HFFc6 (cell line): ENCODE data around the gene DCX. TPM values are rescaled to one million over a fixed set of nuclear protein-coding genes. Genes with fewer than 3 reads are reported as not detected.

ENCODE experiments used
- DNase-seq: peaks from one replicate; pipeline ENCODE4 v3.0.0-alpha.2; 2018
- H3K27ac Mint-ChIP-seq: 2 replicates; pipeline ENCODE4 v1.8.0; 2020; ENCODE audit warnings: mild to moderate bottlenecking, mixed read lengths
- H3K27me3 Mint-ChIP-seq: 2 replicates; pipeline ENCODE4 v1.8.0; 2021; ENCODE audit warnings: mild to moderate bottlenecking, moderate library complexity, mixed read lengths; ENCODE audit not compliant: insufficient read depth
- H3K36me3 Mint-ChIP-seq: 2 replicates; pipeline ENCODE4 v1.8.0; 2021; ENCODE audit warnings: low read depth, mixed read lengths
- H3K4me1 Mint-ChIP-seq: 2 replicates; pipeline ENCODE4 v1.8.0; 2020; ENCODE audit warnings: low read depth, mixed read lengths
- H3K4me3 Mint-ChIP-seq: 2 replicates; pipeline ENCODE4 v1.8.0; 2020; ENCODE audit warnings: mild to moderate bottlenecking, moderate library complexity, mixed read lengths
- H3K9me3 Mint-ChIP-seq: 2 replicates; pipeline ENCODE4 v1.8.0; 2020; ENCODE audit warnings: mild to moderate bottlenecking, mixed read lengths
- CTCF ChIP-seq: fragments of 200-600 bp; sonication (generic); IDR thresholded peaks from 2 replicates; pipeline ENCODE4 v1.5.0; 2021; ENCODE audit warnings: antibody characterized with exemption, mild to moderate bottlenecking
- total RNA-seq, 6 experiments: library from RNA; stranded (reverse); fragmentation: NEBNext Ultra II Directional; extraction: Animal tissue kit (Norgen Biotek cat#: 25700); gene quantifications; 2 replicates in 1 of 6; 3 replicates in 5 of 6; pipeline ENCODE4 v1.2.3, GENCODE V29; 2021

The DCX gene
- total RNA-seq, 6 experiments from 2014 or later, result not detected

GRCh38 chrX:111376486-111376885 is 35.5 kb downstream of the DCX start:
- H3K36me3 Mint-ChIP-seq, result no peaks in the 10 kb centered on the region
- H3K27ac Mint-ChIP-seq, result no peak overlapping the region
- TF ChIP-seq CTCF, result no peak
- H3K9me3 Mint-ChIP-seq, result peaks cover 8% of the 10 kb centered on the region; the same call in 1 of the 2 replicates
- no peak for DNase-seq
- no peaks in the 10 kb centered on the region for H3K27me3 Mint-ChIP-seq
- H3K4me3 Mint-ChIP-seq, result no peak overlapping the region
- no peaks in the 10 kb centered on the region for H3K4me1 Mint-ChIP-seq

DNA sequence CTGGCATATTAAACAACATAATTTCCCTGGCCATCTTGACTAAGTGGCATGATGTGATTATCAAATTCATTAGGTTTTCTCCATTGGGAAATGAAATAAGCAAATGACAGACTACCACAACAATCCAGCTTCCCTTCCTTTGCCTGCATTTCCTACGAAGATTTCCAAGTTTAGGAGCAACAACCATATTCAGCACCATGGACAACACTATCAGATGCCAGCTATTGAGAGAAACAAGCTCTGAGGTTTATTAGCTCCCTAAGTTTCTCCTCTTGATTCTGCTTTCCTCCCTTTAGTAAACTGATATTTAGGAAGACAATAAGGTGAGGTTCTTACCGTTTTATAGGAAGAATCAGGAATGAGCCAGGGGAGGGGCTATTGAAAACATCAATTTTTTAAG is 36.2 kb downstream of the DCX start:
- no peaks in the 10 kb centered on the region for H3K27me3 Mint-ChIP-seq
- no peaks in the 10 kb centered on the region for H3K36me3 Mint-ChIP-seq
- H3K9me3 Mint-ChIP-seq, result peaks cover 12% of the 10 kb centered on the region
- no peak overlapping the region for H3K4me3 Mint-ChIP-seq
- no peak overlapping the region for H3K27ac Mint-ChIP-seq
- no peaks in the 10 kb centered on the region for H3K4me1 Mint-ChIP-seq
- DNase-seq, result no peak
- TF ChIP-seq CTCF, result no peak

GRCh38 chrX:111372086-111372485 is 39.9 kb downstream of the DCX start:
- no peak overlapping the region for H3K27ac Mint-ChIP-seq
- no peaks in the 10 kb centered on the region for H3K36me3 Mint-ChIP-seq
- H3K4me3 Mint-ChIP-seq, result no peak overlapping the region
- no peaks in the 10 kb centered on the region for H3K4me1 Mint-ChIP-seq
- no peak for TF ChIP-seq CTCF
- no peak for DNase-seq
- peaks cover 5% of the 10 kb centered on the region; the same call in 1 of the 2 replicates for H3K9me3 Mint-ChIP-seq
- H3K27me3 Mint-ChIP-seq, result no peaks in the 10 kb centered on the region

GRCh38 chrX:111365770-111366325 is 46.1 kb downstream of the DCX start:
- H3K4me3 Mint-ChIP-seq, result no peak overlapping the region
- H3K27me3 Mint-ChIP-seq, result no peaks in the 10 kb centered on the region
- H3K9me3 Mint-ChIP-seq, result peaks cover under 1% of the 10 kb centered on the region; the same call in 1 of the 2 replicates
- no peak for DNase-seq
- H3K27ac Mint-ChIP-seq, result no peak overlapping the region
- no peaks in the 10 kb centered on the region for H3K4me1 Mint-ChIP-seq
- no peaks in the 10 kb centered on the region for H3K36me3 Mint-ChIP-seq
- TF ChIP-seq CTCF, result no peak

- Mint-ChIP-seq H3K9me3 (no peaks in the 10 kb centered on the region), H3K4me3 (no peak overlapping the region), H3K27ac (no peak overlapping the region), H3K4me1 (no peaks in the 10 kb centered on the region), H3K27me3 (no peaks in the 10 kb centered on the region), H3K36me3 (no peaks in the 10 kb centered on the region)
- TF ChIP-seq CTCF, result no peak
- DNase-seq, result no peak
These were observed 48.3 kb downstream of the DCX start for GRCh38 chrX:111363741-111364140.

DNA sequence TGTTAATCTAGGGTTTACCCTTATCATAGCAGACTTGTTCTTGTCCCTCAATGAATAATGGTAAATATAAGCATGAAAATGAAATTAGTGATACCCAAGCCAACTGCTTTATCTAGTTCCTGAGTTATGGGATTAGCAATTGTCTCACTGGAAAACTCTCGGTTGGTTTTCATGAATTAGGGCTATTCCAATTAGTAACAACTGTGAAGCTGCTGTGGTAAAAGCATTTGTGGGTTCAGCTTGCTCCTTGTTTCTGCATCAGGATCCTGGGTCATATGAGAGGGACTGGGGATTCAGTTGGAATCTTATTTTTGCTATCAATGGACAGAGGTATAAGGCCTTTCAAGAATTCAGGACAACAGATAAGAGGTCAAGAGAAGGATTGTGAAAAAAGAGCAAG is 50.2 kb downstream of the DCX start:
- no peak for TF ChIP-seq CTCF
- no peak overlapping the region for H3K4me3 Mint-ChIP-seq
- H3K36me3 Mint-ChIP-seq, result no peaks in the 10 kb centered on the region
- H3K9me3 Mint-ChIP-seq, result no peaks in the 10 kb centered on the region
- no peak overlapping the region for H3K27ac Mint-ChIP-seq
- no peaks in the 10 kb centered on the region for H3K4me1 Mint-ChIP-seq
- no peaks in the 10 kb centered on the region for H3K27me3 Mint-ChIP-seq
- DNase-seq, result no peak
